H4 (cell line): ENCODE data around the gene DGAT2. TPM values are rescaled to one million over a fixed set of nuclear protein-coding genes. Genes with fewer than 3 reads are reported as not detected.

Experiments
- DNase-seq: peaks from one replicate; pipeline ENCODE4 v3.0.0-alpha.2; 2015; ENCODE audit warnings: low spot score
- total RNA-seq: library from RNA; depleted of rRNA; stranded (reverse); fragments of >200 nt; shearing (Covaris generic); gene quantifications from 2 replicates; pipeline ENCODE4 v1.2.3, GENCODE V29; 2014

DGAT2 gene
- total RNA-seq, 1 experiment from 2014 or later = 8.1 TPM

- no peak for DNase-seq
These were observed 32.3 kb downstream of the DGAT2 start for GRCh38 chr11:75800728-75801361.

- no peak for DNase-seq
These were observed 32.9 kb downstream of the DGAT2 start for GRCh38 chr11:75801362-75802020.

GRCh38 chr11:75802021-75802912 is 33.7 kb downstream of the DGAT2 start:
- no peak for DNase-seq

- peak; percentile 49 for DNase-seq
These were observed 34.6 kb downstream of the DGAT2 start for GRCh38 chr11:75802913-75803820.

GRCh38 chr11:75809111-75809510 is 40.5 kb downstream of the DGAT2 start:
- no peak for DNase-seq

GRCh38 chr11:75809991-75810390 is 41.4 kb downstream of the DGAT2 start:
- DNase-seq = no peak

GRCh38 chr11:75810637-75811390 is 42.2 kb downstream of the DGAT2 start:
- no peak for DNase-seq

- no peak for DNase-seq
These were observed 42.9 kb downstream of the DGAT2 start for GRCh38 chr11:75811485-75811884.

GRCh38 chr11:75812542-75813040 is 44.0 kb downstream of the DGAT2 start:
- no peak for DNase-seq

- DNase-seq = no peak
These were observed 44.5 kb downstream of the DGAT2 start for GRCh38 chr11:75813124-75813523.

- no peak for DNase-seq
These were observed 45.1 kb downstream of the DGAT2 start for GRCh38 chr11:75813622-75814039.

GRCh38 chr11:75814363-75814676 is 45.7 kb downstream of the DGAT2 start:
- no peak for DNase-seq

- DNase-seq = peak; percentile 99
These were observed 46.2 kb downstream of the DGAT2 start, which contains the start of gene UVRAG for GRCh38 chr11:75814677-75815344. TSS of gene UVRAG (plus strand) at chr11:75815210. CDS start at chr11:75815408, 198 bp downstream.

GRCh38 chr11:75815345-75816168 is 47.0 kb downstream of the DGAT2 start:
- no peak for DNase-seq

- DNase-seq = no peak
These were observed 48.1 kb downstream of the DGAT2 start for GRCh38 chr11:75816561-75817239.

- no peak for DNase-seq
These were observed 52.1 kb downstream of the DGAT2 start for GRCh38 chr11:75820645-75821044.

GRCh38 chr11:75821202-75821601 is 52.6 kb downstream of the DGAT2 start:
- DNase-seq = no peak

- no peak for DNase-seq
These were observed 54.0 kb downstream of the DGAT2 start for GRCh38 chr11:75822541-75822940.

GRCh38 chr11:75823415-75823814 is 54.8 kb downstream of the DGAT2 start:
- DNase-seq = no peak
